ENCODE data around the gene PHLDA1. TPM values are rescaled to one million over a fixed set of nuclear protein-coding genes. Genes with fewer than 3 reads are reported as not detected.
A peak's percentile ranks its signal among the peaks of the same experiment; 100 is the strongest.

Gene PHLDA1
- total RNA-seq, 1 experiment from 2014 or later, result 181 TPM

DNA sequence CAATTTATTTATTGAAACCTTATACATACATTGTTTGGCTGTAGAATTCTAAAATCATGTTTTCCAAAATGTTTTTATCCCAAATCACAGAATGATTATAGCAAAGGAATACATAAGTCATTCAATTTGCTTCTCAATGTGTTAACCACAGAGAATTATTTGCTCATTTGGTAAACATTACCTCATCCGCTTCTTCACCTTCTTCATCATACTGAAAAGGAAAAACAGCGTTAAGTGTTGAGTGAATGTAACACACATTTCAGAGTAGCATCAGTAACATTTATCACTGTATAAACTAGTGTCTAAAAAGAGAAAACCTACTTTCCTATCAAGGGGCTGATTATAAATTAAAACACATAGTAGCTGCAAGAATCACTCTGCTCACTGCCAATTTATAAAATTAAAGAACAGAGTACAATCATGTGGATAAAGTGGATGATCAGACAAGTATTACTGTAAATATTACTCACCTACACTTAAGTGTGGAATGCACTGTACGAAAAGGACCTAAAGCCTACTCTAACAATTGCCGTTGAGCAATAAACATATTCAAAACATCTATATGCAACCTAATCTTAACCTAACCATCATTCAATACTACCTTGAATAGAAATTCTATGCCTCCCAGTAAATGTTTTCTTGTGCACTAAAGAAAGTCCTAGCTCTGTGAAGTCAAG, 18.1 kb upstream of the PHLDA1 start:
- Histone ChIP-seq H3K9me3 (ENCODE audit: low read length) (no peaks in the 10 kb centered on the region), H3K79me2 (ENCODE audit: low read length) (no peaks in the 10 kb centered on the region), H3K9ac (ENCODE audit: low read length) (no peak overlapping the region), H3F3A (ENCODE audit: low read length, unreplicated experiment) (peaks cover 18% of the 10 kb centered on the region), H3K4me2 (ENCODE audit: low read length) (no peak overlapping the region), H3K27me3 (ENCODE audit: low read length) (no peaks in the 10 kb centered on the region), H3K27ac (ENCODE audit: low read length) (no peak overlapping the region), H3K4me1 (ENCODE audit: insufficient read depth, low read length) (no peaks in the 10 kb centered on the region), H3K4me3 (ENCODE audit: low read length) (no peak overlapping the region), H3K36me3 (ENCODE audit: low read depth, low read length) (peaks cover 61% of the 10 kb centered on the region), H3K9me2 (replicated peaks; ENCODE audit: low read length) (no peaks in the 10 kb centered on the region), H4K20me1 (ENCODE audit: low read length) (no peaks in the 10 kb centered on the region), H2AFZ (ENCODE audit: low read length) (no peak overlapping the region)
- POLR2A ChIA-PET (ENCODE audit: unreplicated experiment), result interaction anchor here (0.6 kb wide), 1 partner anchor 18 kb away, joined by 3 read pairs; the partner anchor contains the start of gene PHLDA1
- BruUV-seq (replicated peaks), result no TSS peak
- no peak for ATAC-seq
- DNase-seq, result no peak
- CTCF ChIA-PET, result no interaction called here
- intact Hi-C loops (cut with micrococcal nuclease), result loop anchor here (10.0 kb wide), 1 partner anchor 185 kb away; no protein-coding TSS in a partner anchor
- TF ChIP-seq EZH2phosphoT487 (IDR thresholded peaks at IDR 0.05; ENCODE audit: borderline replicate concordance, low read length) (no peak), EZH2 (IDR thresholded peaks at IDR 0.05; ENCODE audit: low read length, unreplicated experiment) (no peak)
- TF ChIP-seq, protein P1, sequence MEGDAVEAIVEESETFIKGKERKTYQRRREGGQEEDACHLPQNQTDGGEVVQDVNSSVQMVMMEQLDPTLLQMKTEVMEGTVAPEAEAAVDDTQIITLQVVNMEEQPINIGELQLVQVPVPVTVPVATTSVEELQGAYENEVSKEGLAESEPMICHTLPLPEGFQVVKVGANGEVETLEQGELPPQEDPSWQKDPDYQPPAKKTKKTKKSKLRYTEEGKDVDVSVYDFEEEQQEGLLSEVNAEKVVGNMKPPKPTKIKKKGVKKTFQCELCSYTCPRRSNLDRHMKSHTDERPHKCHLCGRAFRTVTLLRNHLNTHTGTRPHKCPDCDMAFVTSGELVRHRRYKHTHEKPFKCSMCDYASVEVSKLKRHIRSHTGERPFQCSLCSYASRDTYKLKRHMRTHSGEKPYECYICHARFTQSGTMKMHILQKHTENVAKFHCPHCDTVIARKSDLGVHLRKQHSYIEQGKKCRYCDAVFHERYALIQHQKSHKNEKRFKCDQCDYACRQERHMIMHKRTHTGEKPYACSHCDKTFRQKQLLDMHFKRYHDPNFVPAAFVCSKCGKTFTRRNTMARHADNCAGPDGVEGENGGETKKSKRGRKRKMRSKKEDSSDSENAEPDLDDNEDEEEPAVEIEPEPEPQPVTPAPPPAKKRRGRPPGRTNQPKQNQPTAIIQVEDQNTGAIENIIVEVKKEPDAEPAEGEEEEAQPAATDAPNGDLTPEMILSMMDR (conservative IDR thresholded peaks at IDR 0.05; ENCODE audit: low read depth, low read length), result no peak

DNA sequence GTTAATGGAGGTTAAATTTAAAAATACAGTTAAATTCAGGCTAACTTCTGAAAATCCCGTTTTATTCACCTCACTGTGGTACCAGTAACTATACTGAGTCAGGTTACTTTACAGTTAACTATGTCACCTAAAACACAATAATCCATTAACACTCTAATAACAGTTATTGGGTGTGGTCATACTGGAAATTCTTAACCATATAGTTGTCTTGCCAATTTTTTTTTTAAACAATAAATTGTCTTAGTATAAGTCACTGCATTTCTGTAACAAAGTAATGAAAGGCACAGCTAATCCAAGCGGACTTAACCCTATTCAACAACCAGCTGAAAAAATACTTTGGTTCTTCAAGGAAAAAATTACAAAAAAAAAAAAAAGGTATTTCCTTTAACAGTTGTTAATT, 16.2 kb upstream of the PHLDA1 start:
- no peak overlapping the region for H3K27ac ChIP-seq (ENCODE audit: low read length)
- no peak overlapping the region for H3K4me2 ChIP-seq (ENCODE audit: low read length)
- H3K36me3 ChIP-seq (ENCODE audit: low read depth, low read length), result peaks cover 48% of the 10 kb centered on the region
- H3K27me3 ChIP-seq (ENCODE audit: low read length), result no peaks in the 10 kb centered on the region
- H3K9ac ChIP-seq (ENCODE audit: low read length), result no peak overlapping the region
- no peaks in the 10 kb centered on the region for H4K20me1 ChIP-seq (ENCODE audit: low read length)
- TF ChIP-seq EZH2 (IDR thresholded peaks at IDR 0.05; ENCODE audit: low read length, unreplicated experiment) (no peak), EZH2phosphoT487 (IDR thresholded peaks at IDR 0.05; ENCODE audit: borderline replicate concordance, low read length) (no peak)
- TF ChIP-seq, protein P1 (conservative IDR thresholded peaks at IDR 0.05; ENCODE audit: low read depth, low read length), result no peak
- intact Hi-C loops (cut with micrococcal nuclease), result no loop called here
- no peaks in the 10 kb centered on the region for H3K79me2 ChIP-seq (ENCODE audit: low read length)
- H3K9me3 ChIP-seq (ENCODE audit: low read length), result no peaks in the 10 kb centered on the region
- POLR2A ChIA-PET (ENCODE audit: unreplicated experiment), result interaction anchor here (0.6 kb wide), 1 partner anchor 27 kb away, joined by 9 read pairs; no protein-coding TSS in a partner anchor
- no TSS peak for BruUV-seq (replicated peaks)
- CTCF ChIA-PET, result interaction anchor here (0.6 kb wide), 1 partner anchor 17 kb away, joined by 4 read pairs; no protein-coding TSS in a partner anchor
- H3K4me1 ChIP-seq (ENCODE audit: insufficient read depth, low read length), result no peaks in the 10 kb centered on the region
- H3K9me2 ChIP-seq (replicated peaks; ENCODE audit: low read length), result no peaks in the 10 kb centered on the region
- peak; percentile 50 for ATAC-seq
- H3K4me3 ChIP-seq (ENCODE audit: low read length), result no peak overlapping the region
- DNase-seq, result no peak
- H2AFZ ChIP-seq (ENCODE audit: low read length), result no peak overlapping the region
- peaks cover 17% of the 10 kb centered on the region for H3F3A ChIP-seq (ENCODE audit: low read length, unreplicated experiment)

DNA sequence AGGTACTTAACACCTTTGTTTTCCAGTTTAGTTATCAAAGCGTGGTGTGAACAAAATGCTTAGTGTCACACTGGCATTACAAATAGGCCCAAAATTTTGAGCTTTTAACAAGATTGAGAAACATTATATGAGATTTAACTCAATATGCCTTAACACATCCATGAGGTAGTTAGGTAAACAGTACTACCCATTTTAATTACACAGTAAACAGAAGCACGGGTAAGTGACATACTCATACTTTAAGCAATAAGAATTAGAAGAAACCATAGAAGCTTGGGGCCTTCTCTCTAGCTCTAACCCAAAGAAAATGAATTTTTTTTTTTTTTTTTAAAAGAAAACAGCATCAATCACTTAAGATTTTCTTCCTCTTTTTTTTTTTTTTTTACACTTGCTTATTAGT, 15.5 kb upstream of the PHLDA1 start:
- DNase-seq (no peak), ATAC-seq (peak; percentile 45; the same call in 1 of the 2 replicates)
- Histone ChIP-seq H3K27me3 (ENCODE audit: low read length) (no peaks in the 10 kb centered on the region), H3F3A (ENCODE audit: low read length, unreplicated experiment) (peaks cover 14% of the 10 kb centered on the region), H4K20me1 (ENCODE audit: low read length) (no peaks in the 10 kb centered on the region), H3K4me1 (ENCODE audit: insufficient read depth, low read length) (no peaks in the 10 kb centered on the region), H3K9me2 (replicated peaks; ENCODE audit: low read length) (no peaks in the 10 kb centered on the region), H3K9ac (ENCODE audit: low read length) (no peak overlapping the region), H3K9me3 (ENCODE audit: low read length) (no peaks in the 10 kb centered on the region), H2AFZ (ENCODE audit: low read length) (no peak overlapping the region), H3K79me2 (ENCODE audit: low read length) (no peaks in the 10 kb centered on the region), H3K36me3 (ENCODE audit: low read depth, low read length) (peaks cover 41% of the 10 kb centered on the region), H3K4me2 (ENCODE audit: low read length) (no peak overlapping the region), H3K4me3 (ENCODE audit: low read length) (no peak overlapping the region), H3K27ac (ENCODE audit: low read length) (no peak overlapping the region)
- BruUV-seq (replicated peaks), result TSS peak; percentile 16
- CTCF ChIA-PET, result interaction anchor here (0.6 kb wide), 1 partner anchor 167 kb away, joined by 3 read pairs; no protein-coding TSS in a partner anchor
- intact Hi-C loops (cut with micrococcal nuclease), result no loop called here
- POLR2A ChIA-PET (ENCODE audit: unreplicated experiment), result no interaction called here
- TF ChIP-seq, protein P1 (conservative IDR thresholded peaks at IDR 0.05; ENCODE audit: low read depth, low read length), result no peak
- TF ChIP-seq EZH2 (IDR thresholded peaks at IDR 0.05; ENCODE audit: low read length, unreplicated experiment) (no peak), EZH2phosphoT487 (IDR thresholded peaks at IDR 0.05; ENCODE audit: borderline replicate concordance, low read length) (no peak)

Data from PC-3 (cell line).